Effector memory CD8-positive, alpha-beta T cell (primary cell): ENCODE data around the gene FRY.
A peak's percentile ranks its signal among the peaks of the same experiment; 100 is the strongest.

Source experiments
- ATAC-seq: fragments of 150-1000 bp; cut with Tn5 transposase; replicated peaks from 2 replicates; pipeline ENCODE4 v1.10.0; 2021; ENCODE audit warnings: mild to moderate bottlenecking, moderate library complexity
- DNase-seq, 3 experiments: peaks; one replicate each; pipeline ENCODE4 v3.0.0; 2021
- H3K27ac Mint-ChIP-seq, 2 donors: one replicate each; pipeline ENCODE4 v1.8.0; 2022; ENCODE audit warnings: mild to moderate bottlenecking in 2 of 2, mixed read lengths in 2 of 2, moderate library complexity in 2 of 2
- H3K27me3 Mint-ChIP-seq, 2 donors: one replicate each; pipeline ENCODE4 v1.8.0; 2022; ENCODE audit warnings: mixed read lengths in 2 of 2
- H3K36me3 Mint-ChIP-seq: one replicate; pipeline ENCODE4 v1.8.0; 2022; ENCODE audit warnings: mild to moderate bottlenecking, moderate library complexity, mixed read lengths; ENCODE audit not compliant: insufficient read depth
- H3K4me1 Mint-ChIP-seq, 2 donors: one replicate each; pipeline ENCODE4 v1.8.0; 2022; ENCODE audit warnings: low read depth in 2 of 2, mixed read lengths in 2 of 2
- H3K4me3 Mint-ChIP-seq, 2 donors: one replicate each; pipeline ENCODE4 v1.8.0; 2022; ENCODE audit warnings: mild to moderate bottlenecking in 2 of 2, mixed read lengths in 2 of 2, moderate library complexity in 2 of 2
- H3K9me3 Mint-ChIP-seq, 2 donors: one replicate each; pipeline ENCODE4 v1.8.0; 2022; ENCODE audit warnings: mixed read lengths in 2 of 2

Gene FRY

DNA sequence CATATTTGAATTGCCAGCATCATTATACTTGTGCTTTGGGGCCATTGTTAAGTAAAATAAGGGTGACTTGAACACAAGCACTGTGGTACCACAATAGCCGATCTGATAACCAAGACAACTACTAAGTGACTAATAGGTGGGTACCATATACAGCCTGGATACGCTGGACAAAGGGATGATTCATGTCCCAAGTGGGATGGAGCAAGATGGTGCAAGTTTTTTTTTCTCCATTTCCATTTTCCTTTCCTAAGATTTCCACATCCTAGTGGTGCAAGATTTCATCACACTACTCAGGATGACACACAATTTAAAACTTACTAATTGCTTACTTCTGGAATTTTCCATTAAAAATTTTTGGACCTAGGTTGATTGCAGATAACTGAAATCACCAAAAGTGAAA is 298.9 kb downstream of the FRY start:
- ATAC-seq, result no peak
- Mint-ChIP-seq H3K27ac (no peak overlapping the region), H3K4me1 (no peaks in the 10 kb centered on the region), H3K27me3 (no peaks in the 10 kb centered on the region), H3K9me3 (no peaks in the 10 kb centered on the region), H3K4me3 (no peak overlapping the region), H3K36me3 (peaks cover 7% of the 10 kb centered on the region)
- DNase-seq, result no peak

DNA sequence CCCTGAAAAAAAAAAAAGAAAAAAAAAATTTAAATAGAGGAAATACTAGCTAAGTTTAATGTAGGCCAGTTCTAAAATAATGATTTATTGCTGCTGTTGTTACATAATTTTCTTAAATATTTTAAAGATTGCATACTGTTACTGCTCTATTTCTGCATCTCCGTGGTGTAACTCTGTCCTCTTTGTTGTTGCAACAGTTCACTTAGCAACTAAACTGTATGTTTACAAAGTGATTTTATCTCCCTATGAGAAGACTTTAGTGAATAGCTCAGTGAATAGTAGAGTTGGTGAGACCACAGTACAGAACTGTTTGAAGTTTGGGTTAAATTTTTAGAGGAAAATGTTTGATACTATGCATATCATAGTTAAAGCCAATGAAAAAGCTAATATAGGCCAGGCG is 303.1 kb downstream of the FRY start:
- peaks cover 7% of the 10 kb centered on the region for H3K36me3 Mint-ChIP-seq

DNA sequence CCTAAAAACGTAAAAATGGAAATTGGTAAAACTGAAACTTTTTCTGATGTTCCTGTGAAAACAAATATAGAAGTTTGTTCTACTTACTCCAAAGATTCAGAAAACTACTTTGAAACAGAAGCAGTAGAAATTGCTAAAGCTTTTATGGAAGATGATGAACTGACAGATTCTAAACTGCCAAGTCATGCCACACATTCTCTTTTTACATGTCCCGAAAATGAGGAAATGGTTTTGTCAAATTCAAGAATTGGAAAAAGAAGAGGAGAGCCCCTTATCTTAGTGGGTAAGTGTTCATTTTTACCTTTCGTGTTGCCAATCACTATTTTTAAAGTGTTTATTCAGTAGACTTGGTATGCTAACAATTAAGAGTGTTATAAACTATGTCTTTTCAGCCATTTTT is 309.3 kb downstream of the FRY start:
- no peaks in the 10 kb centered on the region for H3K4me1 Mint-ChIP-seq
- H3K27ac Mint-ChIP-seq, result peak overlapping the region in 1 of 2 donors; percentile 69
- ATAC-seq, result no peak
- no peak overlapping the region for H3K4me3 Mint-ChIP-seq
- no peaks in the 10 kb centered on the region for H3K27me3 Mint-ChIP-seq
- DNase-seq, result no peak
- no peaks in the 10 kb centered on the region for H3K9me3 Mint-ChIP-seq
- H3K36me3 Mint-ChIP-seq, result no peaks in the 10 kb centered on the region

More for the DNA sequence above, 303.1 kb downstream of the FRY start:
- no peak overlapping the region for H3K4me3 Mint-ChIP-seq
- no peaks in the 10 kb centered on the region for H3K4me1 Mint-ChIP-seq
- no peak for ATAC-seq
- no peak overlapping the region for H3K27ac Mint-ChIP-seq
- H3K27me3 Mint-ChIP-seq, result no peaks in the 10 kb centered on the region
- no peak for DNase-seq
- no peaks in the 10 kb centered on the region for H3K9me3 Mint-ChIP-seq

DNA sequence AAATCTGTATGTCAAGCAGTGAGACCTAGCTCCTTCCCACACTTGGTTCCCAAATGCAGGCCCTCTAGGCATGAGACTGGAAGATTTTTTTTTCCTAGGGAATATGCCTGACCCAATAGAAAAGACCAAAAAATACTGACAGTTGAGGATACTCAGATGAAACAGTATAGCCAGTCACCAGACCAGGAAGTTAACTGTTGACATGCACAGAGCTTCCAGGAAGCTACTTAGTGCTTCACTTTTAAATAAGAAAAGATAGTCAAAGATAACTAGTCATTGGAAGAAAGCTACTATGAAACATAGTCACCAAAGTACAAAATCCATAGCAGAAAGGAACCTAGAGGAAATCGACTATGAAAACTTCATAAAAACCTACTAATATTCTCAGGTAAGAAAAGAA is 316.1 kb downstream of the FRY start:
- H3K36me3 Mint-ChIP-seq, result no peaks in the 10 kb centered on the region
- ATAC-seq (no peak), DNase-seq (no peak)
- H3K27me3 Mint-ChIP-seq, result no peaks in the 10 kb centered on the region
- no peak overlapping the region for H3K4me3 Mint-ChIP-seq
- H3K9me3 Mint-ChIP-seq, result no peaks in the 10 kb centered on the region
- peaks cover 0 to 2% of the 10 kb centered on the region in 2 donors for H3K4me1 Mint-ChIP-seq
- H3K27ac Mint-ChIP-seq, result peak overlapping the region; percentile 26 to 62
